Activated CD8-positive, alpha-beta memory T cell treated with anti-CD3 and anti-CD28 coated beads for 36 hours (primary cell): ENCODE results near the gene TRPV6. TPM values are rescaled to one million over a fixed set of nuclear protein-coding genes. Genes with fewer than 3 reads are reported as not detected.

Source experiments
- CTCF ChIA-PET: fragments of 350-600 bp; sonication (Branson Sonifier 250); formaldehyde crosslinking; loops from one replicate; lab custom pipeline; 2021; ENCODE audit warnings: antibody characterized with exemption; lab: Charles Lee
- POLR2A ChIA-PET: fragments of 350-600 bp; sonication (Branson Sonifier 250); formaldehyde crosslinking; loops from one replicate; lab custom pipeline; 2021; ENCODE audit warnings: antibody characterized with exemption; lab: Charles Lee
- total RNA-seq, 2 experiments: library from RNA; stranded (reverse); gene quantifications; one replicate each; pipeline ENCODE4 v1.2.3, GENCODE V29; 2021

The TRPV6 gene
- total RNA-seq, 2 experiments from 2014 or later = not detected

DNA sequence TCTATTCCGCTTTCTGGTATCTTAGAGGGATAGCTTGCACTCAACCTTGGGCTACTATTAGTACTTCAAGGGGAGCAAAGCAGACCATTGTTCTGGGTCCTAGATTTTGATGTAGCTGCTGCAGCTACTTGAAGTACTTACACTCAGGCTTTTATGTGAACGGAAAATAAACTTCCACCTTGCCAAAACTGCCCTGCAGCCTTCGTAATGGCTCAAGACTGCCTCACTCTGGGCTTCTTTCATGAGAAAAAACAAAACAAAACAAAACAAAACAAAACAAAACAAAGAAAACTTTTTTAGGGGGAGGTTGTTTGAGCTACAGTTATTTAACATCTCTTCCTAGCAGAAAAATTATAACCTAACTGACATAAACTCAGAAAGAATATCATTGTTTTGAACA is 50.1 kb downstream of the TRPV6 start:
- POLR2A ChIA-PET = no interaction called here
- CTCF ChIA-PET = no interaction called here

DNA sequence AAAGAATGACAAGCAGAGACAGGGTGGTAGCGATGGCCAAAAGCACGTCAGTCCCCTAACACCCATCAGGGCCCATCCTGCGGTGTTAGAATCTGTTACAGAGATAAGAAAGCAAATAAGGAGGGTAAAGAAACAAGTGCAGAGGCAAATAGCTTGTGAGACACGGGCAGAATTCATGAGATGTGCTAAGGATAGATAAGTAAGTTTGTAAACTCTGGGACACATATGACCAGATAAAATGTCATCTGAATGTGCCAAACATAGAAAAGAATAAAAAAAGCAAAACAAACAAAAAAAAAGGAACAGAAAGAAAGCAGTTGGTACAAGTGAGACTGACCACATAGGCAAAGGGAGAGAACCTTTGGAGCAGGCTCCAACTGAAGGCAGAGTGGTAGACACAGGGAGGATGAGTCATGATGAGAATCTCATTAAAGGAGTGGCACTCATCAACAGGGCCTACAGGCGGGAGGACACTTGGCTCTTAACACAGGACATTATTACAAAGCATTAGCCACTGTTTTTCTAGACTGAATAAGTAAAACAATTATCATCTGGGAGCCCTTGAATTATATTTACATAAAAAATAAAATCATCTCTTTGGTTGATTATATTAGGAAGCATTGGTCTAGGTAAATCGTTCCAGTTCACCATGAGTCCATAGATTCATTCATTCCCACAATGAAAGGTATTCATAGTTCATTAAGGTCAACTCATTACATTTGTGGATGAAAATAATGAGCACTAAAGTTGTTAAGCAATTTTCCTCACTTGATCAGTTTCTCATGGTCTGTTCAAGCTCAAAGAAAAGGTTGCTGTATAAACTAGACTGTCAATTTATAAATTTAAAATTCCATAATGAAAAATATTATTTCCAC is 52.1 kb downstream of the TRPV6 start:
- ChIA-PET POLR2A (no interaction called here), CTCF (no interaction called here)

DNA sequence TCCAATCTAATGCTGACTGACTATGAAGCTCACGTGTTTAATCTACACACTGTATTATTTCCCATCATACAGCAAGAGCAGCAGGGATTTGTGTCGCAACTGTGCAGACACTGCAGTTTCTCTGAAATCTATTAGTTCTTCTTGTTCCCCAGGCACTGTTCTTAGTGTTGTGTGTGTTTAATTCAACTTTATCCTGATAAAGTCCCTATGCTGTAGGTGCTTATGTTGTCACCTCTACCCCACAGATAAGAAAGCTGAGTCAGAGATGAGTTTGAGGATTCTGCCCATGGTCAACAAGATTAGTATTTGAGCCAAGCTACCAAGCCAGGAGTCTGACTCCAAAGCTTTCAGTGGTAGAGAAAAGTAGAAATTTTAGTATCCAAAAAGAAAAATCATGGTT is 53.1 kb downstream of the TRPV6 start:
- ChIA-PET POLR2A (no interaction called here), CTCF (no interaction called here)

DNA sequence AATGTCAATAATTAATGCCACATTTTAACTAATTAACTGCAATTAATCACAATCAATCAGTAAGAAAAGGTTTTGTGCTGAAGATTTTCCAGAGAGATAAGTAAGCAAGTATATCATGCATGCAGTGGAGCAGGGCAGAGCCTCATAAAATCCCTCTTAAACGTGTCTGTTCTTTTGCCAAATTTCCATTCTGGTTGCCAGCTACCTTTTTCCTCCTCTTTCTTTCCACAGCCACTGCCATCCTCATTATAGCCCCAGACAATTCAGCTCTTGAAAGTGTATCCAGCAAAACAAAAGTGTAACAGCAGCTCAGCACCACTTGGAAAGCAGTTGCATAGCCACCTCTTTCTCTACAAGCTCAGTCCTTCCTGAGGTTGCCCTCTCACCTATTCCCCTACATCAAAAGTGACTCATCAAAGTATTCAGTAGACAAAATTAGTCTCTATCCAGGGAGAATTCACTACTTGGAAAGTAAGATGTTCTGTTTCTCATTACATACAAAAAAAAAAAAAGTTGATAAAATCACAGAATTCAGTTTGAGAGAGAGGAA is 57.5 kb downstream of the TRPV6 start:
- ChIA-PET CTCF (no interaction called here), POLR2A (no interaction called here)

DNA sequence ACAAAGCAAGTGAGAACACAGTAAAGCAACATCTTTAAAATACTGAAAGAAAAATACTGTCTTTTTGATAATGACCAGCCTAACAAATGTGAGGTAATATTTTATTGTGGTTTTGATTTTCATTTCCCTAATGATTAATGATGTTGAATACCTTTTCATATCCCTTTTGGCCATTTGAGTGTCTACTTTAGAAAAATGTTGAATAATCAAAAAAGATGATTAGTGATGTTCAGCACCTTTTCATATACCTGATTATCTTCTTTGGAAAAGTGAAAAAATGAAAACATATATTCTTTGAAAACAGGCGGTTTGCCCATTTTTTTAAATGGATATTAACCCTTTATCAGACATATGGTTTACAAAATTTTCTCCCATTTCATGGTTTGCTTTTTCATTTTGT is 62.8 kb downstream of the TRPV6 start:
- ChIA-PET POLR2A (no interaction called here), CTCF (no interaction called here)

Other genes with a start within 250 kb of the TRPV6 start
- gene PRSS1, start 136.3 kb downstream of the TRPV6 start, total RNA-seq = not detected
- gene PRSS2, start 114.8 kb downstream of the TRPV6 start, total RNA-seq = not detected
- 1 to 10 TPM; 5.4 to 5.6 TPM for gene EPHB6, start 30.7 kb downstream of the TRPV6 start, total RNA-seq
- not detected for gene TRPV5, start 48.0 kb upstream of the TRPV6 start, total RNA-seq
- gene LLCFC1, start 53.7 kb upstream of the TRPV6 start, total RNA-seq = not detected
- gene KEL, start 76.6 kb upstream of the TRPV6 start, total RNA-seq = under 1 TPM; 0.10 to 0.25 TPM
- gene OR9A2, start 141.4 kb upstream of the TRPV6 start, total RNA-seq = not detected
- not detected for gene OR6V1, start 166.6 kb upstream of the TRPV6 start, total RNA-seq
- gene PIP, start 246.3 kb upstream of the TRPV6 start, total RNA-seq = not detected